HG02623 (cell line): ENCODE measurements around the gene LMF2.
"Not testable (repeated sequence)": the region's sequence is repeated elsewhere in the genome, so short reads cannot be mapped to it uniquely, and the experiment has no call there.

Experiments used
- ATAC-seq: cut with Tn5 transposase; IDR thresholded peaks from one replicate; pipeline ENCODE4 v1.9.1; 2021; ENCODE audit warnings: moderate library complexity; ENCODE audit not compliant: unreplicated experiment

Gene LMF2

GRCh38 chr22:50507421-50507990, at the start of gene LMF2:
Gene LMF2 (minus strand): TSS chr22:50507702. CDS start chr22:50507675, 27 bp downstream.
- peak; percentile 54 for ATAC-seq

DNA sequence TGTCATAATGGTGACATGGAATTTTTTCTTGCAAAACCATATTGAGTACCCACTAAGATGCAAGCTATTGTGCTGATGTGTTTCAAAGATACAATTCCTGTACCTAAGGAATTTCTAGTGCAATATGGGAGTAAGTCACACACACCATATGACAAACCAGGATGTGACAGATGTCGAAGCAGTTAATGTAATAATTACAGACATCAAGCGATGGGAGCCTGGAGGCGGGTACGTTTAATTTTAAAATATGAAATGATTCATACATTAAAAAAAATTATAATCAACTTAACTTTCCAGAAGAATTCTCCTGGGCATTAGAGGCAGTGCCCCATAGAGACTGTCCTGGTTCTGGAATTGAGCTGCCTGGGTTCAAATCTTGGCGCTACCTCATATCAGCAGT, 49.2 kb upstream of the LMF2 start:
- no peak for ATAC-seq

GRCh38 chr22:50553310-50553709, 45.8 kb upstream of the LMF2 start:
- no peak for ATAC-seq

DNA sequence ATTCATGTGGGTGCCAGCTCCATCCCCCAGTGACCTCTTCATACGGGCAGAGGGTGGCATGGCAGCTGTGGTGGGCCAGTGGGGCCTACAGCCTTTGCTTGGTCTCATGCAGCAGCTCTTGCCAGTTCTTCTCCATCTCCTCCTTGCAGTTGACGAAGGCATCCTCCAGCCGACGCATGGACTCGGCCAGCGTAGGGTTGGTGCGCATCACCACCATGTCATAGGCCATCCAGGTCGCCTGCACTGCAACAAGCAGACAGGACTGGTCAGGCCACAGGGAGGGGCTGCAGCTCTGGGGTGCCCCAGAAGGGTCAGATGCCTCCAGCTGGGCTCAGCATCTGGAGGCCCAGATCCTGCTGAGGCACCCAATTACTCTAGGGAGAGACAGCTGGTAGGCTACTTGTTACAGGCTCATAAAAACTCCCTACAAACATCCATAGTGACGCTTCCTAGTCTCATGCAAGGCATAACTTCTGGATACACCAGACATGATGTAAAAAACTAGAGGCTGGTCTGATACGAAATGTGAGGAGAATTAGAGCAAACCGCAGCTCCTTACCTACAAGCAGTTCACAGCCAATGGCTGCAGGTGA, 43.8 kb upstream of the LMF2 start:
- ATAC-seq = no peak

GRCh38 chr22:50550395-50550794, 42.9 kb upstream of the LMF2 start:
- no peak for ATAC-seq

DNA sequence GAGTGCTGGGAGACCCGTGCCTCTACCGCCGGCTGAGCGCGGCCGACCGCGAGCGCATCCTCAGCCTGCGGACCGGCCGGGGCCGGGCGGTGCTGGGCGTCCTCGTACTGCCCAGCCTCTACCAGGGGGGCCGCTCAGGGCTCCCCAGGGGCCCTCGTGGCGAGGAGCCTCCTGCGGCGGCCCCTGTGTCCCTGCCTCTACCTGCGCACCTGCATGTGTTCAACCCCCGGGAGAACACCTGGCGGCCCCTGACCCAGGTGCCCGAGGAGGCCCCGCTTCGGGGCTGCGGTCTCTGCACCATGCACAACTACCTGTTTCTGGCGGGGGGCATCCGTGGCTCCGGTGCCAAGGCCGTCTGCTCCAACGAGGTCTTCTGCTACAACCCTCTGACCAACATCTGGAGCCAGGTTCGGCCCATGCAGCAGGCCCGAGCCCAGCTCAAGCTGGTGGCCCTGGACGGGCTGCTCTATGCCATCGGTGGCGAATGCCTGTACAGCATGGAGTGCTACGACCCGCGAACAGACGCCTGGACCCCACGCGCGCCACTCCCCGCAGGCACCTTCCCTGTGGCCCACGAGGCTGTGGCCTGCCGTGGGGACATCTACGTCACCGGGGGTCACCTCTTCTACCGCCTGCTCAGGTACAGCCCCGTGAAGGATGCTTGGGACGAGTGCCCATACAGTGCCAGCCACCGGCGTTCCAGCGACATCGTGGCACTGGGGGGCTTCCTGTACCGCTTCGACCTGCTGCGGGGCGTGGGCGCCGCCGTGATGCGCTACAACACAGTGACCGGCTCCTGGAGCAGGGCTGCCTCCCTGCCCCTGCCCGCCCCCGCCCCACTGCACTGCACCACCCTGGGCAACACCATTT, 41.7 kb upstream of the LMF2 start:
- no peak for ATAC-seq

DNA sequence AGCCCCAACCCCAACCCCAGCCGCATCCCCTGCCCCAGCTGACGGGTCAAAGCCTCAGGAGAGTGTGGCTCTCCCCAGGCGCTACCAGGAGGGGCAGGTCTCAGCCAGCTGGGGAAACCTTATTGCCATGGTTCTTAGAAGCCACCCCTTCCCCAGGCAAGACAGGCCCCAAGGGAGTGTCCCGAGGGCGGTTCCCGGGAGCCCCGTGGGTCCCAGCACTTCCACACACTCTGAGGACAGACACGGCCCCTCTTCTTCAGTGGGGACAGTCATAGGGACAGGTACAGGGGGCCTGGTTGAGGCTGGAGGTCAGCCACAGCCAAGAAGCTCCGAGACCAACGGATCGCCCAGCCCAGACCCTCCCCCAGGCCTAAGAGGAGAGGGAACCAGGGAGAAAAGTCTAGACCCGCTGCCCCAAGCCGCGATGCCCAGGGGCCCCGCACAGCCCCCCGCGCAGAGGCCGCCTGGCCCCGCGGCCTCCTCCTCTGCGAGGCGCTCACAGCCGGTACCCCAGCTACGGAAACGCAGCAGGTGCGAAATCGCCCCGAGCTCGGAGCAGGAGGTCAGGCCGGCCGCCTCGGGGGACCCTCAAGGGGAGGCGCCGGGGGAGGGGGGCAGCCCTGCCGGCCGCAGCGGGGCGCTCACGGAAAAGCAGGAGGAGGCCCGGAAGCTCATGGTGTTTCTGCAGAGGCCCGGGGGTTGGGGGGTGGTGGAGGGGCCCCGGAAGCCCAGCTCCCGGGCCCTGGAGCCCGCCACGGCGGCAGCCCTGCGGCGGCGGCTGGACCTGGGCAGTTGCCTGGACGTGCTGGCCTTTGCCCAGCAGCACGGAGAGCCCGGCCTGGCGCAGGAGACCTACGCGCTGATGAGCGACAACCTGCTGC, 40.8 kb upstream of the LMF2 start:
- ATAC-seq = no peak

DNA sequence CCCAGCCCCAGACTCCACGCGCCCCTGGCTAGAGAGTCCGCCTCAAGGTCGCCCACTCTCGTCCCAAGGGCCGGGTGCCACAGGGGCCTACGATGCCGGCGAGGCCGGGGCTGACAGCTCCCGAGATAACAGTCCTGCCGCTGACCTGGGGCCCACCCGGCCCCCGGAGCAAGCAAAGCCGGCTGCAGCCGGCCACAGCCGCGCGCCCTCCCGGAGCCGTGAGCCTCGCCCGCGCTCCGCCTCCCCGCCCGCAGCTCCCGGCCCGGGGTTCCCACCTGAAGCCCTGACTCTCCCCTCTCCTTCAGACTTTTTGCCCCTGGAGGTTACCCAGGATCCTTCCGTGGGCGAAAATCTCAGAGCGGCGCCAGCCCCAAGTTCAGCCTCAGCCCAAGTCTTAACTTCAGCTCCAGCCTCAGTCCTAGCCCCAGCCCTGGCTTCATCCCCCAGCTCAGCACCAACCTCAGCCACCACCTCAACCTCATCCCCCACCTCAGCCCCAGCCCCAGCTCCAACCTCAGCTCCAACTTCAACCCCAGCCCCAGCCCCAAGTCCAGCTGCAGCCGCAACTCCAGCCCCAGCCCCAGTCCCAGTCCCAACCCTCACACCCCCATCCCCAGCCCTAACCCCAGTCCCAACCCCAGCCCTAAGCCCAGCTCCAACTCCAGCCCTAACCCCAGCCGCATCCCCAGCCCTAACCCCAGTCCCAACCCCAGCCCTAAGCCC, 39.9 kb upstream of the LMF2 start:
- no peak for ATAC-seq

DNA sequence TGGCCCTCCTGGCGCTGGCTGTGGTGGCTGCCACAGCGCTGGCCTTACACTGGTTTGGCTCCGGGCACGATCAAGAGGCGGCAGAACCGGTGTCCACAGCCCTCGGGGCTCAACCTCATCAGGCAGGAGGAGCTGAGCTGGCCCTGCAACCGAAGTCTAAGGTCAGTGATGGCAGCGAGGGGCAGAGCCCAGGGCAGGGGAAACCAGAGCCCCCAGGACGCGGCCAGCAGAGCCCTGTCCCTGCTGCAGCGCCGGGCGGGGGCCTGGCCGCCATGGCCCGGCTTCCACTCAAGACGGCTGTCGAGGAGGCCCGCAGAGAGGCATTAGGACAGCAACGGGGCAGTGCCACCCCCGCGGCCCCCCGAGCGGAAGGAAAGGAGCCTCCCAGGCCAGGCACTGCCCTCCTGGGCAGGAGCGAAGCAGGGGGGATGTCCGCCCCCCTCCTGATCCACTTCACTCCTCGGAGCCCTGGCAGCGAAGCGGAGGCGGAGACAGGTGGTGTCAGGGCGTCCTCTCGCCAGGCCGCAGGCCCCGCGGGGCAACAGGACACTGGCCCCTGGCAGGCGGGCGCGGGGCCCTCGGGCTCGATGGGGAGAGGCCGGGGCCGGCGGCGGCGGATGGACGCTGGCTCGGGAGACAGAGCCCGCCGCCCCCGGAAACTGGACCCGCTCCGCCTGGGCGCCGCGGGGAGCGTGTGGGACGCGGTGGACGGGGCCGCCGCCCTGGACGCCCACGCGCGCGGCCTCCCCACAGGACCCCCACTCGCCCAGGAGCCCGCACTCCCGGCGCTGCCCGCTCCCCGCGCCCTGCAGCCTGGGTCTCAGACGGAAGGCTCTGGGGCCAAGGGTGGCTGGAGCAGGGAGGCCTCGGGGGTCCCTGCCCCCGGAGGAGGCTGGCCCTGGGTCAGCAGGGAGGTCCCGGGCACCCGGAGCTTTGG, 39.1 kb upstream of the LMF2 start:
- ATAC-seq = no peak

- ATAC-seq = no peak
Observed at GRCh38 chr22:50545522-50546325, 38.2 kb upstream of the LMF2 start, which contains the start of gene KLHDC7B. Gene KLHDC7B (plus strand): TSS chr22:50545899. CDS start chr22:50546244, 345 bp downstream.

DNA sequence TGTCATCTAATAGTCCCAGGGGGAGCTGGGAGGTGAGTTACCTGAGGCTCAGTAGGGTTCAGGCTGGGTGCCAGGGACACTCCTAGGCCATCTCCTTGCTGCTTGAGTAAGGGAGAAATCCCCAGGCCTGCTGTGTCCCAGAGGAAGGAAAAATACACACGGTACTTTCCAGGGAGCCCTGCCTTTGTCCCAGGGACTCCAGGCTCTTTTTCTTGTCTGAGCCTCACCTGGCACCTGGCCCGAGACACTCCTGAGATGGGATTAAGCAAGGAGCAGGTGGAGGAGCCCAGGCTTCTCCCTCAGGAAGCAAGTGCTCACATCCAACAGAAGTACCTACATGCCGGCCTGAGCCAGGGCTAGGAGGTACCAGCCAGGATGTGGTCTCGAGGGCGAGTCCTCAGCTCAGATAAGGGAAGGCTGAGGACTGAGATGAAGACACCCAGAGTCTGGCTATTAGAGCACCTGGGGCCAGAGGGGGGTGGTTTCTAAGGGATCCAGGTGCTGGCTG, 37.3 kb upstream of the LMF2 start:
- ATAC-seq = no peak

DNA sequence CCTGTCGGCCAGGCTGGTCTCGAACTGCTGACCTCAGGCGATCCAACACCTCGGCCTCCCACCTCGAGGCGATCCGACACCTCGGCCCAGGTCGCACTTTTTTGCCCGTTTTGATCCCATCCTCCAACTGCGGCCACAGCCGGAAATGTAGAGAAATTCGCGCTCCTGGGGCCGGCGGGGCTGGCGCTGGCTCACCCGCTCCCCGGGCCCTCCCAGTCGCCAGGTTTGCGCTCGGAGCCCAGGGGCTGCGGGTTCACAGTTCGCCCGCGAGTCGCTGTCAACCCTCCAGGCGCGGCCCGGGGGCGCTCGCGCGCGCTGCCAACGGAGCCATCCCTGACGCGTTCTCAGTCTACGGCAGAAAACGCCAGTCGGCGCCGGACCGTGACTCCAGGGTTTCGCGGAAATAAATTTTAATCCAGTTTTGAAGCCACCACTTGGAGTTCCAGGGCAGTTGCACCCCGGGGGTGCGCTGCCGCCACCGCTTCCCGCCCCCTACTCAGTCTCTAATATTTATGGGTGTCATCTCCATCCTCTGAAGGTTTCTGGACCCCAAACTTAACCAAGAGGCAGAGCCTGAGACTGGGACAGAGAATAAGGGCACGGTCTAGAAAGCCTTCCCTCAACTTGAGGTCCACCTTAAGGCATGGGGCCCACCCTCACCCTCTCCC, 36.7 kb upstream of the LMF2 start:
- no peak for ATAC-seq

DNA sequence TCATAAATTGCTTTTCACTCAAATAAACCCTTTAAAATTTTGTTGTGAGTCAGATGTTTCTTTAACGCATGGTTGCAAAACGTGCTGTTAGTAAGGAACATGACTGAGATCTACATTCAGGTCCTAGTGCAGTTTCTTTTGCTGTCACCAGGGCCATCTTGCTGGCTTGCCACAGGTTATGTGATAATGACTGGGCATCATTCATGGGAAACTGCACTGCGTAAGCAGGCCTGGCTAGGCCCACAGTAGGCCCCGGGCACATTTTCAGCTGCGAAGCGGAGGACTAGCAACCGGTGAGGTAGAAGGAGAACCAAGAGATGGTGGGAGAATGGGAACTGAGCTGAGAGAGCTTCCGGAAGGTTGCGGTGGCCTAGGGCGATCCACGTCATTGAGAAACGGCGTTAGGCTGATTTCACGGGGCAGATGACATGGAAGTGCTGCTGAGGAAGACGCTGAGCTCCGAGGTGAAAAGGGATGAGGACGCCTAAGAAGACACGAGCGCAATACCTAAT, 35.0 kb upstream of the LMF2 start:
- no peak for ATAC-seq

DNA sequence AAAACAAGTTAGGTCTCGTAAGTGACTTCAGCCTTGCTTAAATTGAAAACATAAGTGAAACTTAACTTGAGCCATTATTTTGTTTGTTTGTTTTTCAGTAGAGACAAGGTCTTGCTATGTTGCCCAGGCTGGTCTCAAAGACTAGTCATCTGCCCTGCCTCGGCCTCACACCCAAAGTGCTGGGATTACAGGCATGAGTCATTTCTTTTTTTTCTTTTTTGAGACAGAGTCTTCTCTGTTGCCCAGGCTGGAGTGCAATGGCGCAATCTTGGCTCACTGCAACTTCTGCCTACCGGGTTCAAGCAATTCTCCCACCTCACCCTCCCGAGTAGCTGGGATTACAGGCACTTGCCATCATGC, 34.1 kb upstream of the LMF2 start:
- not testable (repeated sequence) for ATAC-seq

DNA sequence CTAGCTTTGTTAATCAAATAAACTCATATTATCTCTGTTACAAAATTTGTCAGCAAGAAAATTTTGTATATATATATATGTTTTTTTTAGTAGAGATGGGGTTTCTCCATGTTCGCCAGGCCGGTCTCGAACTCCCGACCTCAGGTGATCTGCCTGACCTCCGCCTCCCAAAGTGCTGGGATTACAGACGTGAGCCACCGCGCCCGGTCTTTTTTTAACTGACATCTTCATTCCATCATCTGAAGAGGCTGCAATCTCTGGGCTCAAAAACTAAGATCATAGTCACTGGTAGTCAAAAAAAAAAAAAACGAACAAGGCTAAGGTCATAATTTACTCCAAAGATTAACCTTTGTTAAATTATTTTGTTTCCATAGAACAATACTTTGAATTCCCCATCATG, 32.9 kb upstream of the LMF2 start:
- ATAC-seq = no peak

DNA sequence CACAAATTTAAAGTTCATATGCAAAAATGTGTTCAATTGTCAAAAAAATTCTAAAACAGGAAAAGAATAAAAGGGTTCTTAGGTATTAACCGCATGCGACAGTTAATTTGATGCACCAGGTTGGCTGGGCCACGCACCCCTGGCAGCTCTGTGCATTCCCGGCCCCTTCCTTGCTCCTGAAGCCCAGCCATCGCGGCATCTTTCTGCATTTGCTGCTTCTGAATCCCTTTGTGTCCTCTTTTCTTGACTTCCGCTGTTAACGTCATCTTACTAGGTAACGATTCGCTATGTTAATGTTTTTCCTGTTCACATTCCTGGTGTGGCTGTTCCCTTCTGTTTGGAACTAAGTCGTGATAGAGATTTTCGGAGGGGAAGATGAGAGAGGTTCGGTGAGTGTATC, 30.3 kb upstream of the LMF2 start:
- ATAC-seq = no peak

DNA sequence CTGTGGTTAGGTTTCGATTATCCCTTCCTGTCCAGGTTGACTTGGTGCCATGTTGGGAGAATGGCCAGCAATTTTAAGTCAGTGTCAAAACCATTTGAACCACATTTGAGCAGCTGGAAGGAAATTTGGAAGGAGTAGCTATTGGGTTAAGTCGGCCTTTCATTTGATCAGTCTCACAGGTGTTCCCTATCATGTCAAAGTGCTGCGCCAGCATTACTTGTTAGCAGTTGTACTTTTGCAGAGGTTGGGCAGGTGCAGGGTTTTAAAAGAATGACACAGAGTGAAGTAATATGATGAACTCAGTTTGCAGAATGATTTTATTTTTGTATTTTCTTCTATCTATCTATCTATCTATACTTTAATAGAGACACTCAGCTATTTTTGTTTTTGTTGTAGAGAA, 28.7 kb upstream of the LMF2 start:
- ATAC-seq = no peak

- ATAC-seq = no peak
Observed at GRCh38 chr22:50535113-50535512, 27.6 kb upstream of the LMF2 start.
